Adipocyte (in vitro differentiated cells): ENCODE results near the gene HSPA13.
"Not testable (repeated sequence)": the region's sequence is repeated elsewhere in the genome, so short reads cannot be mapped to it uniquely, and the experiment has no call there.

Experiments
- DNase-seq: peaks from one replicate; pipeline ENCODE4 v3.0.0-alpha.2; 2015; ENCODE audit warnings: low read depth
- H3K27me3 ChIP-seq: replicated peaks from 2 replicates; pipeline ENCODE4 v1.7.0; 2013; ENCODE audit warnings: mild to moderate bottlenecking, low read length, moderate library complexity; ENCODE audit not compliant: control insufficient read depth, insufficient read depth
- H3K36me3 ChIP-seq: 2 replicates; pipeline ENCODE4 v1.7.0; 2013; ENCODE audit warnings: low read length, mild to moderate bottlenecking, moderate library complexity; ENCODE audit not compliant: control insufficient read depth, insufficient read depth, severe bottlenecking
- H3K4me1 ChIP-seq: 2 replicates; pipeline ENCODE4 v1.7.0; 2013; ENCODE audit warnings: mild to moderate bottlenecking, low read length, moderate library complexity; ENCODE audit not compliant: control insufficient read depth, insufficient read depth
- H3K4me3 ChIP-seq: 2 replicates; pipeline ENCODE4 v1.7.0; 2013; ENCODE audit warnings: mild to moderate bottlenecking, low read length, moderate library complexity
- H3K9ac ChIP-seq: 2 replicates; pipeline ENCODE4 v1.7.0; 2013; ENCODE audit warnings: mild to moderate bottlenecking, low read length, moderate library complexity
- H3K9me3 ChIP-seq: 2 replicates; pipeline ENCODE4 v1.7.0; 2013; ENCODE audit warnings: mild to moderate bottlenecking, low read length, moderate library complexity; ENCODE audit not compliant: control insufficient read depth

HSPA13 gene

GRCh38 chr21:14376854-14377253 lies 6.1 kb downstream of the HSPA13 start:
- no peak for DNase-seq
- Histone ChIP-seq H3K36me3 (peaks cover 61% of the 10 kb centered on the region), H3K9ac (no peak overlapping the region), H3K4me1 (peaks cover 2% of the 10 kb centered on the region), H3K27me3 (no peaks in the 10 kb centered on the region), H3K9me3 (no peaks in the 10 kb centered on the region), H3K4me3 (no peak overlapping the region)

- Histone ChIP-seq H3K9me3 (no peaks in the 10 kb centered on the region), H3K9ac (no peak overlapping the region), H3K4me3 (no peak overlapping the region), H3K27me3 (no peaks in the 10 kb centered on the region), H3K36me3 (no peaks in the 10 kb centered on the region), H3K4me1 (no peaks in the 10 kb centered on the region)
- no peak for DNase-seq
Measured at GRCh38 chr21:14366998-14367397, 15.9 kb downstream of the HSPA13 start.

- Histone ChIP-seq H3K27me3 (no peaks in the 10 kb centered on the region), H3K36me3 (no peaks in the 10 kb centered on the region), H3K4me1 (no peaks in the 10 kb centered on the region), H3K9ac (no peak overlapping the region), H3K9me3 (no peaks in the 10 kb centered on the region), H3K4me3 (no peak overlapping the region)
- peak; percentile 27 for DNase-seq
Measured at GRCh38 chr21:14361958-14362357, 21.0 kb downstream of the HSPA13 start.

GRCh38 chr21:14358775-14359174 lies 24.2 kb downstream of the HSPA13 start:
- H3K9me3 ChIP-seq: no peaks in the 10 kb centered on the region
- DNase-seq: no peak
- H3K36me3 ChIP-seq: no peaks in the 10 kb centered on the region
- H3K4me1 ChIP-seq: no peaks in the 10 kb centered on the region
- H3K9ac ChIP-seq: no peak overlapping the region
- H3K27me3 ChIP-seq: no peaks in the 10 kb centered on the region
- no peak overlapping the region for H3K4me3 ChIP-seq

GRCh38 chr21:14356746-14357145 lies 26.2 kb downstream of the HSPA13 start:
- DNase-seq: no peak
- Histone ChIP-seq H3K36me3 (no peaks in the 10 kb centered on the region), H3K4me3 (no peak overlapping the region), H3K4me1 (no peaks in the 10 kb centered on the region), H3K9ac (no peak overlapping the region), H3K27me3 (no peaks in the 10 kb centered on the region), H3K9me3 (no peaks in the 10 kb centered on the region)

GRCh38 chr21:14354515-14354914 lies 28.4 kb downstream of the HSPA13 start:
- no peaks in the 10 kb centered on the region for H3K27me3 ChIP-seq

DNA sequence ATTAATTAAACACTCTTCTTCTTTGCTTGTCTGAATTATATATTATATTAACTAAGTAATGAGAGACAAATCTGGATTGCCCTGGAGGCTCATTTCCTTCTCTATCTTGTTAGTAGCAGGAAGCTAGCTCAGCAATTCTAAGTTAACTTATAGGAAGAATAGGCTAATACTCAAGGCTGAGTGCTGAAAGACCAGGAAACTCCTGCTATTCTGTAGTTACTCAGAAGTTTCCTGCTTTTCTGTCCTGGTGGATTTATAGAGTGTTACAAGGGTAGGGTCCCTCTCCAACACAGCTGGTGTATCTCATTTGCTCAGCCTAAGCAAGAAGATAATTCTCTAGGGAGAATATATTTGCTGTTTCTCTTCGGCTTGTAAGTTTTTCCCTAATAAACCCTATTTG lies 29.2 kb downstream of the HSPA13 start:
- H3K36me3 ChIP-seq: no peaks in the 10 kb centered on the region
- no peak for DNase-seq
- H3K9me3 ChIP-seq: no peaks in the 10 kb centered on the region
- H3K9ac ChIP-seq: no peak overlapping the region
- H3K4me3 ChIP-seq: no peak overlapping the region
- no peaks in the 10 kb centered on the region for H3K4me1 ChIP-seq
- no peaks in the 10 kb centered on the region for H3K27me3 ChIP-seq

More at GRCh38 chr21:14354515-14354914, 28.4 kb downstream of the HSPA13 start:
- no peak overlapping the region for H3K9ac ChIP-seq
- H3K9me3 ChIP-seq: no peaks in the 10 kb centered on the region
- no peak for DNase-seq
- H3K4me3 ChIP-seq: no peak overlapping the region
- H3K36me3 ChIP-seq: no peaks in the 10 kb centered on the region
- H3K4me1 ChIP-seq: no peaks in the 10 kb centered on the region

- DNase-seq: no peak
- H3K4me3 ChIP-seq: no peak overlapping the region
- no peaks in the 10 kb centered on the region for H3K9me3 ChIP-seq
- no peaks in the 10 kb centered on the region for H3K36me3 ChIP-seq
- no peaks in the 10 kb centered on the region for H3K27me3 ChIP-seq
- no peaks in the 10 kb centered on the region for H3K4me1 ChIP-seq
- H3K9ac ChIP-seq: no peak overlapping the region
Measured at GRCh38 chr21:14353231-14353630, 29.7 kb downstream of the HSPA13 start.

DNA sequence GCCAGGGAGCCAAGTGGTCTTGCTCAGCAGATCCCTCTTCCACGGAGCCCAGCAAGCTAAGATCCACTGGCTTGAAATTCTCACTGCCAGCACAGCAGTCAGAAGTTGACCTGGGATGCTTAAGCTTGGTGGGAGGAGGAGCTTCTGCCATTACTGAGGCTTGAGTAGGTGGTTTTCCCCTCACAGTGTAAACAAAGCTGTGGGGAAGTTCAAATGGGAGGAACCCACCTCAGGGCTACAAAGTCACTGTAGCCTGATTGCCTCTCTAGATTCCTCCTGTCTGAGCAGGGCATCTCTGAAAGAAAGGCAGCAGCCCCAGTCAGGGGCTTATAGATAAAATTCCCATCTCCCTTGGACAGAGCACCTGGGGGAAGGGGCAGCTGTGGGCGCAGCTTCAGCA lies 55.6 kb downstream of the HSPA13 start:
- not testable (repeated sequence) for H3K4me3 ChIP-seq, H3K9ac ChIP-seq, H3K4me1 ChIP-seq, H3K9me3 ChIP-seq, DNase-seq, H3K27me3 ChIP-seq, H3K36me3 ChIP-seq

DNA sequence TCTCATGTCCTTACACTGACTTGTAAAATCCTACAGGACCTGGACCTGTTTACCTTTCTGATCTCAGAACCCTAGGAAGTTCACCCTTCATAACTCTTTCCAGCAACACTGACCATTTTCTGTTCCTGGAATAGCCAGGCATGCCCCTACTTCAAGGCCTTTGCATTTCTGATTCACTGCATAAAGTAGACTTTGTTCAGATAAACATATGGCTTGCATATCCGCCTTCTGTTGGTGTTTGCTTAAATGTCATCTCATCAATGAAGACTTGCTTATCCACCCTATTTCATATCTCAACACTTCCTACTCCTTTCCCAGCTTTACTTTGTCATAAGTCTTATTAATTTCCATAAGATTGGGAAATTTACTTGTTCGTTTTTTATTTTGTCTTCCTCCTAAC lies 57.4 kb downstream of the HSPA13 start:
- DNase-seq: no peak
- Histone ChIP-seq H3K9ac (no peak overlapping the region), H3K4me3 (no peak overlapping the region), H3K27me3 (no peaks in the 10 kb centered on the region), H3K4me1 (no peaks in the 10 kb centered on the region), H3K9me3 (peaks cover 3% of the 10 kb centered on the region), H3K36me3 (no peaks in the 10 kb centered on the region)
